NCI-H2171 treated with DMSO at 0.1 percent for 48 hours (cell line): ENCODE measurements around the gene MYBBP1A.
"Not testable (repeated sequence)": the region's sequence is repeated elsewhere in the genome, so short reads cannot be mapped to it uniquely, and the experiment has no call there.

Experiments
- DNase-seq: peaks from one replicate; lab custom pipeline; 2025; lab: John Stamatoyannopoulos, UW

The MYBBP1A gene, protein sequence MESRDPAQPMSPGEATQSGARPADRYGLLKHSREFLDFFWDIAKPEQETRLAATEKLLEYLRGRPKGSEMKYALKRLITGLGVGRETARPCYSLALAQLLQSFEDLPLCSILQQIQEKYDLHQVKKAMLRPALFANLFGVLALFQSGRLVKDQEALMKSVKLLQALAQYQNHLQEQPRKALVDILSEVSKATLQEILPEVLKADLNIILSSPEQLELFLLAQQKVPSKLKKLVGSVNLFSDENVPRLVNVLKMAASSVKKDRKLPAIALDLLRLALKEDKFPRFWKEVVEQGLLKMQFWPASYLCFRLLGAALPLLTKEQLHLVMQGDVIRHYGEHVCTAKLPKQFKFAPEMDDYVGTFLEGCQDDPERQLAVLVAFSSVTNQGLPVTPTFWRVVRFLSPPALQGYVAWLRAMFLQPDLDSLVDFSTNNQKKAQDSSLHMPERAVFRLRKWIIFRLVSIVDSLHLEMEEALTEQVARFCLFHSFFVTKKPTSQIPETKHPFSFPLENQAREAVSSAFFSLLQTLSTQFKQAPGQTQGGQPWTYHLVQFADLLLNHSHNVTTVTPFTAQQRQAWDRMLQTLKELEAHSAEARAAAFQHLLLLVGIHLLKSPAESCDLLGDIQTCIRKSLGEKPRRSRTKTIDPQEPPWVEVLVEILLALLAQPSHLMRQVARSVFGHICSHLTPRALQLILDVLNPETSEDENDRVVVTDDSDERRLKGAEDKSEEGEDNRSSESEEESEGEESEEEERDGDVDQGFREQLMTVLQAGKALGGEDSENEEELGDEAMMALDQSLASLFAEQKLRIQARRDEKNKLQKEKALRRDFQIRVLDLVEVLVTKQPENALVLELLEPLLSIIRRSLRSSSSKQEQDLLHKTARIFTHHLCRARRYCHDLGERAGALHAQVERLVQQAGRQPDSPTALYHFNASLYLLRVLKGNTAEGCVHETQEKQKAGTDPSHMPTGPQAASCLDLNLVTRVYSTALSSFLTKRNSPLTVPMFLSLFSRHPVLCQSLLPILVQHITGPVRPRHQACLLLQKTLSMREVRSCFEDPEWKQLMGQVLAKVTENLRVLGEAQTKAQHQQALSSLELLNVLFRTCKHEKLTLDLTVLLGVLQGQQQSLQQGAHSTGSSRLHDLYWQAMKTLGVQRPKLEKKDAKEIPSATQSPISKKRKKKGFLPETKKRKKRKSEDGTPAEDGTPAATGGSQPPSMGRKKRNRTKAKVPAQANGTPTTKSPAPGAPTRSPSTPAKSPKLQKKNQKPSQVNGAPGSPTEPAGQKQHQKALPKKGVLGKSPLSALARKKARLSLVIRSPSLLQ (N-terminal part only)

DNA sequence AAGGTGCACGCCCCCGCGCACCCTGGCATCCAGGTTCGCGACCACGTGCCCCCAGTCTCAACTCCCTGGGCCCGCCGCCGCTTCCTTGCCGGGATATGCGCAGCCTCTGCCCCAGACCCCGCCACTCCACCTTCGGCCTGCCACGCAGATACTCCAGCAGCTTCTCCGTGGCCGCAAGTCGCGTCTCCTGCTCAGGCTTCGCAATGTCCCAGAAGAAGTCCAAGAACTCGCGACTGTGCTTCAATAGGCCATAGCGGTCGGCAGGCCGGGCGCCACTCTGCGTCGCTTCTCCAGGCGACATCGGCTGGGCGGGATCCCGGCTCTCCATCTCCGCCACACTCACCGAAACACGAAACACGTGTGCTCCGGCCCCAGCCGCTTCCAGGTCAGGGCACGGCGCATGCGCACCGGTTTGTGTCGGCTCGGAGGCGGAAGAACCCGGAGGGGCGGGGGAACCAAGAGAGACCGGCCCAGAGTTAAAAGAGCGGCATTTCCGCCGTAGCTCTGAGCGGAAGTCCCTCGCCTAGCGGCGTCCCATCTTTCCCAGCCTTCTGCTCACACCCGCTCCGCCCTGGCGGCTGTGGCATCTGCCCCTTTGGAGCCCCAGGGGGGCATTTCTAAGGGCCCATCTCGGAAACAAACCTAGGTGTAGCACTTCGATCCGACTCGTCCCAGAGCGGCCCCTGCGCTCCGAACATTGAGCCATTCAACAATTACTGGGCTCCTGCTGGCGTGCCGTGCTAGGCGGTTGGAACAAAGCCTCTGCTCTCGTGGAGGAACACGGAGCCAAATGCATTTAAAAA is at the start of gene MYBBP1A:
Gene MYBBP1A (minus strand): TSS at position 388 of the 803 bp plus-strand sequence. CDS start 60 bp downstream, at position 328.
- DNase-seq = peak; percentile 98

DNA sequence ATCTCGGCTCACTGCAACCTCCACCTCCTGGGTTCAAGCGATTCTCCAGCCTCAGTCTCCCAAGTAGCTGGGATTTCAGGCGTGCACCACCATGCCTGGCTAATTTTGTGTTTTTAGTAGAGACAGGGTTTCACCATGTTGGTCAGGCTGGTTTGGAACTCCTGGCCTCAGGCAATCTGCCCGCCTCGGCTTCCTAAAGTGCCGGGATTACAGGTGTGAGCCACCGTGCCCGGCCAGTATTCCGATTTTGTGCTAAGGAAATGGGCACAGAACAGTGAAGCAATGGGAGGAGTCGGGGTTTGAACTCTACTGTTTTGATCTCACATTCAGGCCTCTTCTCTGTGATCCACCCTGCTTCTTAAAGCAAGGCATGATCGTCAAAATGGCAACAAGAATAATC is 49.6 kb upstream of the MYBBP1A start:
- DNase-seq = not testable (repeated sequence)

- DNase-seq = peak; percentile 99
Measured at GRCh38 chr17:4604111-4604644, 49.0 kb upstream of the MYBBP1A start.

DNA sequence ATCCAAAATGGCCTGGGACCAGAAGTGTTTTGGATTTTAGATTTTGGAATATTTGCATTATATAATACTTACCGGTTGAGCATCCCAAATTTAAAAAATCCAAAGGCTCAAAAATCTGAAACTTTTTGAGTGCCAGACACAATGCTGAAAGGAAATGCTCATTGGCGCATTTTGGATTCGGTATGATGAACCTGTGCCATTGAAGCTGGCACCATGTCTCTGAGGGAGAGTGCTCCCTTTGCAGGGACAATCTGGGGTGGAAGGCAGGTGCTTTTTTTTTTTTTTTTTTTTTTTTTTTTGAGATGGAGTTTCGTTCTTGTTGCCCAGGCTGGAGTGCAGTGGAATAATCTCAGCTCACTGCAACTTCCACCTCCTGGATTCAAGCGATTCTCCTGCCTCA is 46.9 kb upstream of the MYBBP1A start:
- no peak for DNase-seq

DNA sequence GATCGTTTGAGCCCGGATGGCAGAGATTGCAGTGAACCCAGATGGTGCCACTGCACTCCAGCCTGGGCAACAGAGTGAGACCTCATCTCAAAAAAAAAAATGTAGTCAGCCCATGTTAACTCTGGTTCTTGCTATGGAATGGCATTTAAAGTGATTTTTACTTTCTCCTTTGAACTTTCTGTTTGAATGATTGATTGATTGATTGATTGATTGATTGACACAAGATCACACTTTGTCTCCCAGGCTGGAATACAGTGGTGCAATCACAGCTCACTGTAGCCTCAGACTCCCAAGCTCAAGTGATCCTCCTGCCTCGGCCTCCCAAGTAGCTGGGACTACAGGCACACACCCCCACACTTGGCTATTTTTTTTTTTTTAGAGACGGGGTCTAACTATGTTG is 46.1 kb upstream of the MYBBP1A start:
- no peak for DNase-seq

DNA sequence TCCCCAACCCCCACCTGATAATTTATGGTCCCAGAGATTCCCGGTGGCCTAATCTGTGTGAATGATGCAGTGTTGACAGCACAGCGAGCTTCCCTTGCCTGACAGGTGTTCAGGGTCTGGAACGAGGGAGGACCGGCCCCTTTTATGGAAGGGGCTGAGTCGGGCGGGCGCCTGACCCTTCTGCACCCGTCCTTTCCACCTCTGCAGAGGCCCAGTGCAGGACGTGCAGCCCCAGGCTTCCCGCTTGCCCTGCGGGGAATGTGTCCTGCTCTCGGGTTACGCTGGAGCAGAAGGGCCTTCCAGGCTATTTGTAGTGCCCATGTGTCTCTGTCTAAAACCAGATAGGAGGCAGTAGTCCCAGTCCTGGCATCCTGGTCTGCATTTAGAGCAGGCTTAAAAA is 45.4 kb upstream of the MYBBP1A start:
- DNase-seq = peak; percentile 70

GRCh38 chr17:4599505-4600281 is 44.5 kb upstream of the MYBBP1A start:
- peak; percentile 93 for DNase-seq

- DNase-seq = no peak
Measured at GRCh38 chr17:4598776-4599504, 43.8 kb upstream of the MYBBP1A start.

DNA sequence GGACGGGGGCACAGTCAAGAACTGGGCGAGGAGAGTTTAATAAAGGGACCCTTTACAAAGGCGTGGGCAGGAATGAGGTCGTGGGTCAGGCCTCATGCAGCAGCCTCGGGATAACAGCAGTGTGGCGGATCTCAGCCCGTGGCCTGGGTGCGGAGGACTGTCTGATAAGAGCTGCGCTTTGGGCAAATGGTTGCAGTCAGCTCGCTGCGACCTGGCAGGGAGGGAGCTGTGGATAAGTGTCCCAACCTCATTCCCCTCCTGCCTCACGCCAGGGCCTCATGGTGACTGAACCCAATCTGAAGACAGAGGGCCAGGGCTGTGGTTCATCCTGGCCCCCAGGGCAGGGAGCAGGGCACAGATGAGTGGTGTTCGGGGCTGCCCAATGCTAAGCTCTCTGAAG is 42.8 kb upstream of the MYBBP1A start:
- no peak for DNase-seq

DNA sequence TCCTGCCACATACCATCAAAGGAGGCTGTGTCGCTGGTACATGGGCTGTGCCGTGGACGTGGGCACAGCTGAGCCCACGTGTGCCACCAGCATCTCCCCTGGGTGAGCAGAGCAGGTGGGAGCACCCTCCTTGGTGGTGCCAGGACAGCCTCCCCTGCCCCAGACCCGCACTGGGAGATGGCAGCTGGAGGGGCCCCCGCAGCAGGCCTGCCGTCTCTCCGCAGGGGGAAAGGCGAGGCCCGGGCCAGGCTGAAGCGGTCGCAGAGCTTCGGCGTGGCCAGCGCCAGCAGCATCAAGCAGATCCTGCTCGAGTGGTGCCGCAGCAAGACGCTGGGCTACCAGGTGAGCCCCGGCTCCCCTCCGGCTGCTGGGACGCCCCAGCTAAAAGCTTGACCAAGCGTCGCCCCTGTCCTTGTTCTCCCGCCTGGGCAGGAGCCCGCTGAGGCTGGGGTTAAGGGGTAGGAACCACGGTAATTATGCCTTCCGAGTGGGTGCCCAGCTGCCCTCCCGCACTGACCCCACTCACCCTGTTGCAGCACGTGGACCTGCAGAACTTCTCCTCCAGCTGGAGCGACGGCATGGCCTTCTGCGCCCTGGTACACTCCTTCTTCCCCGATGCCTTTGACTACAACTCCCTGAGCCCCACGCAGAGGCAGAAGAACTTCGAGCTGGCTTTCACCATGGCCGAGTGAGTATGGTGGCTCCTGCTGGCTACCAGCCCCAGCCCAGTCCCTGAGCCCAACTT is 41.6 kb upstream of the MYBBP1A start:
- no peak for DNase-seq

GRCh38 chr17:4595685-4596342 is 40.6 kb upstream of the MYBBP1A start:
- not testable (repeated sequence) for DNase-seq

- DNase-seq = no peak
Measured at GRCh38 chr17:4594931-4595684, 39.9 kb upstream of the MYBBP1A start.

GRCh38 chr17:4594406-4594805 is 39.2 kb upstream of the MYBBP1A start:
- DNase-seq = no peak

GRCh38 chr17:4593021-4593421 is 37.8 kb upstream of the MYBBP1A start:
- no peak for DNase-seq

DNA sequence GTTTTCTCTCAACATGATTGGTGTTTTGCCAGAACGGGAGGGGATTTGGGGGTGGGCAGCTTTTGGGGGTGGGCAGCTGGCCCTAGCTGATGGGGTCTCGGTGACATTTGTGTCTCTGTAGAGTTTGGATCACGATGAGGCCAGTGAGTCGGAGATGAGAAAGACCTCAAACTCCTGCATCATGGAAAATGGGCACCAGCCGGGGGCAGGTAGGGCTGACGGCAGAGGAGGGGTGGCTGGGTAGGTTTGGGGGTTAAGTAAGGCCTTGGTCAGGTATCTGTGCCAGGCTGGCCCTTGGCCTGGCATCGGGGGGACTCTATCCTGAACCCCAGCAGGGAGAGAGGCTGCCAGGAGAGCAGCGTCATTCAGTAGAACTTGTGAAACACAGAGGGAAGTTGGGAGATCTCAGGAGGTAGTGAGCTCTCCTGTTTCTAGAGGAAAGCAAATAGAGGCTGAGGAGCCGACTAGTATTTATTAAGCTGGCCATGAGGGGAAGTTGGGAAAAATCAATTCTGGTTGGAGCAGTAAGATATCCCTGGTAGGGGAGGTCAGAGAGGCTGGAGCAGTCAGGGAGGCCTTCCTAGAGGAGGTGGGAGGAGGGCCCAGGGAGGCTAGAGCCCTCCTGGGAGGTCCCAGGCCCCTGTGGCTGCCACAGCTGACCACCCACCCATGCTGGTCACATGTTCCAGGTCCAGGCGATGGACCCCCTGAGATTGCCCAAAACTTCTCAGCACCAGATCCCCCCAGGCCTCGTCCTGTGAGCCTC is 37.2 kb upstream of the MYBBP1A start:
- no peak for DNase-seq

GRCh38 chr17:4591529-4591928 is 36.3 kb upstream of the MYBBP1A start:
- DNase-seq = no peak
